Erythroblast (primary cell): Measurements from ENCODE around the gene ZNF578.
"Not testable (repeated sequence)": the region's sequence is repeated elsewhere in the genome, so short reads cannot be mapped to it uniquely, and the experiment has no call there.

ENCODE experiments used
- GATA1 ChIP-seq: IDR thresholded peaks from 2 replicates; pipeline ENCODE4 v1.6.1; 2011; ENCODE audit warnings: low read depth, mild to moderate bottlenecking, control low read depth, low read length, moderate library complexity
- POLR2A ChIP-seq: IDR thresholded peaks from 2 replicates; pipeline ENCODE4 v1.6.1; 2011; ENCODE audit warnings: mild to moderate bottlenecking, low read length

GRCh38 chr19:52500991-52501390 lies 47.6 kb downstream of the ZNF578 start:
- not testable (repeated sequence) for TF ChIP-seq POLR2A, GATA1
